Measurements from ENCODE around the gene SLC6A19. TPM values are rescaled to one million over a fixed set of nuclear protein-coding genes. Genes with fewer than 3 reads are reported as not detected.

Gene SLC6A19
- total RNA-seq, 1 experiment from 2014 or later, result not detected

DNA sequence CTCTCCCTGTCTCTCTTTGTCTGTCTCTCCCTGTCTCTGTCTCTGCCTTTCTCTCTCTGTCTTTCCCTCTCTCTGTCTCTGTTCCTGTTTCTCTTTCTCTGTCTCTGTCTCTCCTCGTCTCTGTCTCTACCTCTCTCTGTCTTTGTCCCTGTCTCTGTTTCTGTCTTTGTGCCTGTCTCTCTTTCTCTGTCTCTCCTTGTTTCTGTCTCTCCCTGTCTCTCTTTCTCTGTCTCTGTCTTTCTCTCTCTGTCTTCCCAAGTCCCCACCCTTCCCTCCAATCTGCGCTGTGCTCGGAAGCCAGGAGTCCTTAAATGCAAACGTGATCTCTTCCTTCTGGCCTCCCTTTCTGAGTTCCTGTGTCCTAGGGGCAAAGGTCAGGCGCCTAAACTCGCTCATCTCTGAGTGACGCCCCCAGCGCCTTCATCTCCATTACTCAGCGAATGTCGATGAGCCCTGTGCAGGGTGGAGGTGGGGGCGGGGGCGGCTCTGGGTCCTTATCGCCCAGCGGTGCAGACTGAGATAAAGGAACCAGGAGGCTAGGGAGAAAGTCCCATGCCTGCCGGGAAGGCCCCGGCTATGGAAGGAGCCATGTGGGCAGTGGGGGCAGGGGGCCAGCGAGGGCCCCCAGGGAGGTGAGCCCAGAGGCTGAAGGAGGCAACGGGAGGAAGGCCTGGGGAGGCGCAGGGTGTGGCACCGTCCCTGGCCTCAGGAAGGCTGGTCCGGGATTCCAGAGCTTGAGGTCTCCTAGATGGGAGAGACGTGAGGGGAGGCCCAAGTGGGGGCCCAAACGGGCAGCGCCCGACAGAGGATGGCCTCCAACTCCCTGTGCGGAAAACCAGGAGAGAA lies 1.5 kb upstream of the SLC6A19 start:
- ChIA-PET POLR2A (ENCODE audit: low non-redundant PET) (no interaction called here), CTCF (interaction anchor here (0.5 kb wide), 1 partner anchor 32 kb away, joined by 4 read pairs; no protein-coding TSS in a partner anchor)
- no TSS peak for BruUV-seq (replicated peaks)
- Histone ChIP-seq H3K9me3 (ENCODE audit: low read depth, low read length, poor library complexity, severe bottlenecking) (no peaks in the 10 kb centered on the region), H3K27ac (ENCODE audit: low read depth, low read length, poor library complexity, severe bottlenecking) (no peak overlapping the region), H3K4me3 (ENCODE audit: low read depth, low read length, poor library complexity, severe bottlenecking) (no peak overlapping the region), H3K36me3 (ENCODE audit: insufficient read depth, low read length, poor library complexity, severe bottlenecking) (no peaks in the 10 kb centered on the region), H3K4me1 (ENCODE audit: insufficient read depth, low read length, poor library complexity, severe bottlenecking) (no peaks in the 10 kb centered on the region), H3K27me3 (replicated peaks; ENCODE audit: insufficient read depth, low read depth, low read length, poor library complexity) (peaks cover 63% of the 10 kb centered on the region)
- intact Hi-C loops (cut with micrococcal nuclease; ENCODE audit: unreplicated experiment), result no loop called here
- TF ChIP-seq EZH2 (IDR thresholded peaks at IDR 0.05; ENCODE audit: borderline replicate concordance, low read depth, low read length, poor library complexity, severe bottlenecking), result no peak
- TF ChIP-seq, protein P1, sequence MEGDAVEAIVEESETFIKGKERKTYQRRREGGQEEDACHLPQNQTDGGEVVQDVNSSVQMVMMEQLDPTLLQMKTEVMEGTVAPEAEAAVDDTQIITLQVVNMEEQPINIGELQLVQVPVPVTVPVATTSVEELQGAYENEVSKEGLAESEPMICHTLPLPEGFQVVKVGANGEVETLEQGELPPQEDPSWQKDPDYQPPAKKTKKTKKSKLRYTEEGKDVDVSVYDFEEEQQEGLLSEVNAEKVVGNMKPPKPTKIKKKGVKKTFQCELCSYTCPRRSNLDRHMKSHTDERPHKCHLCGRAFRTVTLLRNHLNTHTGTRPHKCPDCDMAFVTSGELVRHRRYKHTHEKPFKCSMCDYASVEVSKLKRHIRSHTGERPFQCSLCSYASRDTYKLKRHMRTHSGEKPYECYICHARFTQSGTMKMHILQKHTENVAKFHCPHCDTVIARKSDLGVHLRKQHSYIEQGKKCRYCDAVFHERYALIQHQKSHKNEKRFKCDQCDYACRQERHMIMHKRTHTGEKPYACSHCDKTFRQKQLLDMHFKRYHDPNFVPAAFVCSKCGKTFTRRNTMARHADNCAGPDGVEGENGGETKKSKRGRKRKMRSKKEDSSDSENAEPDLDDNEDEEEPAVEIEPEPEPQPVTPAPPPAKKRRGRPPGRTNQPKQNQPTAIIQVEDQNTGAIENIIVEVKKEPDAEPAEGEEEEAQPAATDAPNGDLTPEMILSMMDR (conservative IDR thresholded peaks at IDR 0.05; ENCODE audit: low read depth, low read length), result no peak
- DNase-seq (ENCODE audit: low spot score), result no peak

DNA sequence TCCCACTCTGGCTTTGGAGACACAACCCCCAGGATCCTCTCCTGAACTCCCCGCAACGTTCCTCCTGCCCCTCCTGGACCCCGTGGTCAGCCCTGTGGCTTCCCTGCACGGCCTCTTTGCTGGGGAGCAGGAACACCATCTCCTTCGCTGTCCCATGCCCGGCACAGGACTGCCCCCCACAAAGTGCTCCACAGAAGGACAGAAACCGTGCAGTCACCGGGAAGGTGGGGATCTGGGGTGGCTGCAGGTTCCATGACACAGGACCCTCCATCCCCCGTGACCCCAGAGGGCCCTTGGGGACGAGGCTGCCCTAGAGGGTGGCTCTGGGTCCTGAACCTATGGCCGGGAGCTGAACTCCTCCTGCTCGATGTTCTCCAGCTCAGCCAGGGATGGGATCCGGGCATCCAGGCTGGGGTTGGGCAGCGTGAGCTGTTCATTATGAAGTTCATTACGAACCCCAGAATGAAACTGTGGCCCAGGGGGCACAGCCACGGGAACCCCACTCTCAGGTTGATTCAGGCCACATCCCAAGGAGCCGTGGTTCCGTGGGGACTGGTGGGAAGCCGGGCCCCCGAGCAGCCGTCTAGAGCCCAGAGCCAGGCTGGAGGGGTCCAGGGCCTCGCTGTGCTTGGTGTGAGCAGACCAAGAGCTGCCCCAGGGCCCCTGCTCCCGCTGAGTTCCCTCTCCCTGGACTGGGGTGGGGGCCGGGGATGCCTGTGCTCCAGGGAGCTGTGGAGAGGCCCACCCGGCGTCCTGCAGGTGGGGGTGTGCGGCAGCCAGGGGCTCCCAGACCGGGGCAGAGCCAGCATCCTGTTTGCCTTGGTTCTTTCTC lies 684 bp upstream of the SLC6A19 start:
- H3K9me3 ChIP-seq (ENCODE audit: low read depth, low read length, poor library complexity, severe bottlenecking), result no peaks in the 10 kb centered on the region
- intact Hi-C loops (cut with micrococcal nuclease; ENCODE audit: unreplicated experiment), result no loop called here
- no peak for DNase-seq (ENCODE audit: low spot score)
- no peaks in the 10 kb centered on the region for H3K4me1 ChIP-seq (ENCODE audit: insufficient read depth, low read length, poor library complexity, severe bottlenecking)
- H3K27ac ChIP-seq (ENCODE audit: low read depth, low read length, poor library complexity, severe bottlenecking), result no peak overlapping the region
- no TSS peak for BruUV-seq (replicated peaks)
- H3K36me3 ChIP-seq (ENCODE audit: insufficient read depth, low read length, poor library complexity, severe bottlenecking), result no peaks in the 10 kb centered on the region
- TF ChIP-seq EZH2 (IDR thresholded peaks at IDR 0.05; ENCODE audit: borderline replicate concordance, low read depth, low read length, poor library complexity, severe bottlenecking), result no peak
- TF ChIP-seq, protein P1 (conservative IDR thresholded peaks at IDR 0.05; ENCODE audit: low read depth, low read length), result no peak
- H3K4me3 ChIP-seq (ENCODE audit: low read depth, low read length, poor library complexity, severe bottlenecking), result no peak overlapping the region
- ChIA-PET CTCF (interaction anchor here (0.5 kb wide), 1 partner anchor 33 kb away, joined by 4 read pairs; no protein-coding TSS in a partner anchor), POLR2A (ENCODE audit: low non-redundant PET) (no interaction called here)
- peaks cover 71% of the 10 kb centered on the region for H3K27me3 ChIP-seq (replicated peaks; ENCODE audit: insufficient read depth, low read depth, low read length, poor library complexity)

GRCh38 chr5:1202026-1202797 lies 817 bp downstream of the SLC6A19 start:
- Histone ChIP-seq H3K4me1 (ENCODE audit: insufficient read depth, low read length, poor library complexity, severe bottlenecking) (no peaks in the 10 kb centered on the region), H3K4me3 (ENCODE audit: low read depth, low read length, poor library complexity, severe bottlenecking) (no peak overlapping the region), H3K9me3 (ENCODE audit: low read depth, low read length, poor library complexity, severe bottlenecking) (no peaks in the 10 kb centered on the region), H3K27ac (ENCODE audit: low read depth, low read length, poor library complexity, severe bottlenecking) (no peak overlapping the region), H3K36me3 (ENCODE audit: insufficient read depth, low read length, poor library complexity, severe bottlenecking) (no peaks in the 10 kb centered on the region), H3K27me3 (replicated peaks; ENCODE audit: insufficient read depth, low read depth, low read length, poor library complexity) (peaks cover 86% of the 10 kb centered on the region)
- ChIA-PET CTCF (no interaction called here), POLR2A (ENCODE audit: low non-redundant PET) (no interaction called here)
- intact Hi-C loops (cut with micrococcal nuclease; ENCODE audit: unreplicated experiment), result no loop called here
- TF ChIP-seq, protein P1 (conservative IDR thresholded peaks at IDR 0.05; ENCODE audit: low read depth, low read length), result no peak
- no TSS peak for BruUV-seq (replicated peaks)
- DNase-seq (ENCODE audit: low spot score), result no peak

Data from A673 (cell line).